ENCODE measurements around the gene PIK3CG. TPM values are rescaled to one million over a fixed set of nuclear protein-coding genes. Genes with fewer than 3 reads are reported as not detected.

The PIK3CG gene
- total RNA-seq, 2 donors from 2014 or later: 24.8 to 25.7 TPM

GRCh38 chr7:106866298-106867281, 1.5 kb downstream of the PIK3CG start:
- H3K4me3 Mint-ChIP-seq: peak overlapping the region; percentile 99
- H3K4me1 Mint-ChIP-seq: peaks cover 48% of the 10 kb centered on the region
- H3K36me3 Mint-ChIP-seq (ENCODE audit: low read depth): peaks cover 2% of the 10 kb centered on the region
- H3K27ac Mint-ChIP-seq: peak overlapping the region; percentile 99
- ATAC-seq (no peak), DNase-seq (no peak)
- no peaks in the 10 kb centered on the region for H3K27me3 Mint-ChIP-seq
- no peaks in the 10 kb centered on the region for H3K9me3 ChIP-seq (ENCODE audit: control insufficient read depth, low read length, poor library complexity, severe bottlenecking)

GRCh38 chr7:106867641-106868351, 2.7 kb downstream of the PIK3CG start:
- no peaks in the 10 kb centered on the region for H3K9me3 ChIP-seq (ENCODE audit: control insufficient read depth, low read length, poor library complexity, severe bottlenecking)
- peak overlapping the region; percentile 99 for H3K4me3 Mint-ChIP-seq
- H3K4me1 Mint-ChIP-seq: peaks cover 55% of the 10 kb centered on the region
- no peaks in the 10 kb centered on the region for H3K27me3 Mint-ChIP-seq
- DNase-seq (no peak), ATAC-seq (no peak)
- H3K36me3 Mint-ChIP-seq (ENCODE audit: low read depth): peaks cover 8% of the 10 kb centered on the region
- H3K27ac Mint-ChIP-seq: peak overlapping the region; percentile 99

GRCh38 chr7:106868364-106868763, 3.3 kb downstream of the PIK3CG start:
- no peak overlapping the region for H3K4me3 Mint-ChIP-seq
- DNase-seq: no peak
- no peak overlapping the region for H3K27ac Mint-ChIP-seq
- peaks cover 8% of the 10 kb centered on the region for H3K36me3 Mint-ChIP-seq (ENCODE audit: low read depth)
- no peak for ATAC-seq
- H3K27me3 Mint-ChIP-seq: no peaks in the 10 kb centered on the region
- H3K9me3 ChIP-seq (ENCODE audit: control insufficient read depth, low read length, poor library complexity, severe bottlenecking): no peaks in the 10 kb centered on the region
- H3K4me1 Mint-ChIP-seq: peaks cover 55% of the 10 kb centered on the region

GRCh38 chr7:106869954-106870353, 4.9 kb downstream of the PIK3CG start:
- no peaks in the 10 kb centered on the region for H3K9me3 ChIP-seq (ENCODE audit: control insufficient read depth, low read length, poor library complexity, severe bottlenecking)
- no peaks in the 10 kb centered on the region for H3K27me3 Mint-ChIP-seq
- peaks cover 62% of the 10 kb centered on the region for H3K4me1 Mint-ChIP-seq
- no peak for DNase-seq
- H3K4me3 Mint-ChIP-seq: peak overlapping the region; percentile 63
- no peak for ATAC-seq
- H3K36me3 Mint-ChIP-seq (ENCODE audit: low read depth): peaks cover 14% of the 10 kb centered on the region
- H3K27ac Mint-ChIP-seq: peak overlapping the region; percentile 86

- ATAC-seq (no peak), DNase-seq (no peak)
- H3K9me3 ChIP-seq (ENCODE audit: control insufficient read depth, low read length, poor library complexity, severe bottlenecking): no peaks in the 10 kb centered on the region
- Mint-ChIP-seq H3K27ac (peak overlapping the region; percentile 86), H3K4me1 (peaks cover 59% of the 10 kb centered on the region), H3K27me3 (no peaks in the 10 kb centered on the region), H3K36me3 (ENCODE audit: low read depth) (peaks cover 13% of the 10 kb centered on the region), H3K4me3 (peak overlapping the region; percentile 63)
Measured at GRCh38 chr7:106870528-106870927, 5.4 kb downstream of the PIK3CG start.

GRCh38 chr7:106870983-106871410, 5.9 kb downstream of the PIK3CG start:
- no peaks in the 10 kb centered on the region for H3K27me3 Mint-ChIP-seq
- ATAC-seq (peak; percentile 59), DNase-seq (no peak)
- peak overlapping the region; percentile 86 for H3K27ac Mint-ChIP-seq
- peaks cover 14% of the 10 kb centered on the region for H3K36me3 Mint-ChIP-seq (ENCODE audit: low read depth)
- H3K4me3 Mint-ChIP-seq: peak overlapping the region; percentile 60
- H3K9me3 ChIP-seq (ENCODE audit: control insufficient read depth, low read length, poor library complexity, severe bottlenecking): no peaks in the 10 kb centered on the region
- peaks cover 59% of the 10 kb centered on the region for H3K4me1 Mint-ChIP-seq

- no peaks in the 10 kb centered on the region for H3K9me3 ChIP-seq (ENCODE audit: control insufficient read depth, low read length, poor library complexity, severe bottlenecking)
- no peak for DNase-seq
- peak overlapping the region; percentile 16 for H3K4me3 Mint-ChIP-seq
- ATAC-seq: peak; percentile 50
- H3K4me1 Mint-ChIP-seq: peaks cover 52% of the 10 kb centered on the region
- no peaks in the 10 kb centered on the region for H3K27me3 Mint-ChIP-seq
- H3K27ac Mint-ChIP-seq: peak overlapping the region; percentile 86
- peaks cover 14% of the 10 kb centered on the region for H3K36me3 Mint-ChIP-seq (ENCODE audit: low read depth)
Measured at GRCh38 chr7:106871793-106872571, 6.9 kb downstream of the PIK3CG start.

GRCh38 chr7:106872763-106873162, 7.7 kb downstream of the PIK3CG start:
- Mint-ChIP-seq H3K27me3 (no peaks in the 10 kb centered on the region), H3K4me1 (peaks cover 50% of the 10 kb centered on the region), H3K36me3 (ENCODE audit: low read depth) (peaks cover 14% of the 10 kb centered on the region), H3K27ac (no peak overlapping the region), H3K4me3 (no peak overlapping the region)
- DNase-seq (no peak), ATAC-seq (no peak)
- no peaks in the 10 kb centered on the region for H3K9me3 ChIP-seq (ENCODE audit: control insufficient read depth, low read length, poor library complexity, severe bottlenecking)

GRCh38 chr7:106874076-106874475, 9.0 kb downstream of the PIK3CG start:
- no peaks in the 10 kb centered on the region for H3K27me3 Mint-ChIP-seq
- peaks cover 18% of the 10 kb centered on the region for H3K36me3 Mint-ChIP-seq (ENCODE audit: low read depth)
- no peak overlapping the region for H3K4me3 Mint-ChIP-seq
- no peaks in the 10 kb centered on the region for H3K9me3 ChIP-seq (ENCODE audit: control insufficient read depth, low read length, poor library complexity, severe bottlenecking)
- ATAC-seq: no peak
- peaks cover 41% of the 10 kb centered on the region for H3K4me1 Mint-ChIP-seq
- no peak for DNase-seq
- H3K27ac Mint-ChIP-seq: peak overlapping the region; percentile 59

GRCh38 chr7:106875508-106875907, 10.4 kb downstream of the PIK3CG start:
- no peaks in the 10 kb centered on the region for H3K9me3 ChIP-seq (ENCODE audit: control insufficient read depth, low read length, poor library complexity, severe bottlenecking)
- H3K36me3 Mint-ChIP-seq (ENCODE audit: low read depth): peaks cover 18% of the 10 kb centered on the region
- H3K27ac Mint-ChIP-seq: no peak overlapping the region
- H3K4me1 Mint-ChIP-seq: peaks cover 35% of the 10 kb centered on the region
- H3K4me3 Mint-ChIP-seq: no peak overlapping the region
- no peaks in the 10 kb centered on the region for H3K27me3 Mint-ChIP-seq
- DNase-seq: no peak
- ATAC-seq: no peak

GRCh38 chr7:106878748-106879439, 13.8 kb downstream of the PIK3CG start:
- H3K27me3 Mint-ChIP-seq: no peaks in the 10 kb centered on the region
- peaks cover 21% of the 10 kb centered on the region for H3K4me1 Mint-ChIP-seq
- H3K9me3 ChIP-seq (ENCODE audit: control insufficient read depth, low read length, poor library complexity, severe bottlenecking): no peaks in the 10 kb centered on the region
- no peak overlapping the region for H3K4me3 Mint-ChIP-seq
- DNase-seq: no peak
- ATAC-seq: no peak
- peaks cover 21% of the 10 kb centered on the region for H3K36me3 Mint-ChIP-seq (ENCODE audit: low read depth)
- H3K27ac Mint-ChIP-seq: no peak overlapping the region

- Mint-ChIP-seq H3K4me1 (peaks cover 23% of the 10 kb centered on the region), H3K36me3 (ENCODE audit: low read depth) (peaks cover 26% of the 10 kb centered on the region), H3K27me3 (no peaks in the 10 kb centered on the region), H3K4me3 (no peak overlapping the region), H3K27ac (no peak overlapping the region)
- no peak for ATAC-seq
- H3K9me3 ChIP-seq (ENCODE audit: control insufficient read depth, low read length, poor library complexity, severe bottlenecking): no peaks in the 10 kb centered on the region
- no peak for DNase-seq
Measured at GRCh38 chr7:106881984-106882383, 16.9 kb downstream of the PIK3CG start.

All from T-helper 17 cell (primary cell).